GM18951 (cell line): Measurements from ENCODE around the gene KRT39.

ENCODE experiments used
- POLR2A ChIP-seq: IDR thresholded peaks from 4 replicates; pipeline ENCODE4 v1.6.1; 2011; ENCODE audit warnings: mild to moderate bottlenecking; ENCODE audit not compliant: insufficient read length, insufficient read depth; ENCODE audit errors: extremely low read depth
- in situ Hi-C: fragments of 300-500 bp; cut with MboI; formaldehyde crosslinking; loops from one replicate; pipeline ENCODE4 v1.12.0; 2022; ENCODE audit warnings: low sequenced_read_pairs, mixed read lengths, inconsistent platforms; ENCODE audit not compliant: unreplicated experiment

Gene KRT39

DNA sequence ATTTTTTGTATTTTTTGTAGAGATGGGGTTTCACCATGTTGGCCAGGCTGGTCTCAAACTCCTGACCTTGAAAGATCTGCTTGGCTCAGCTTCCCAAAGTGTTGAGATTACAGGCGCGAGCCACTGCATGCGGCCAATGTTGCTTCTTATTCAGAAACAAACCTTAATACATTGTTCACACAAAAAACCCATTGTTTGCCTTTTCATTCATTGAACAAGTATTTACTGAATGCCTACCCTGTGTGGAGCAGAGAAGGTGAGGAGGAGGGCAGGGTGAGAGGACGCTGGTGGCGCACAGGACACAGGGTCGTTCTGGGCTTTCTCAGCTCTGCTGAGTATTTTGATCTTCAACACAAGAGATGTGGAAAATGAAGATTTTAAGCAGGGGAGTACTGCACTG lies 21.3 kb downstream of the KRT39 start:
- TF ChIP-seq POLR2A = no peak
- in situ Hi-C loops = no loop called here

DNA sequence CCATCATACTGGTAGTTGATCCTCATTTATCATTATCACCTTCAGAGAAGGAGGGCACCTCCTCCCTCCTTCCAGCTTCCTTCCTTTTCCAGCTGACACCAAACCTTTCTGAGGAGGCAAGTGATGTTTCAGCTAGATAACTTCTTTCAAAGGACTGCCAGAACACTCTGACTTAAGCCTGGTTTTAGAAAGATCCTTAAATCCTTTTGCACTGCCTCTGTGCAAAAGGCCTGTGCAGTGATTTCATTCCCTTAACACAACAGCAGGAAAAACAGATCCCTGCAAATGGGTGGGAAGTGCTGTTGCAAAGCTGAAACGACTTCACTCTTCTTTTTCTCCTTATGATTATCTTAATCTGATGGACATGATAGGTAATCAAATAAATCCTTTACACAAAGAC lies 22.2 kb downstream of the KRT39 start:
- no peak for TF ChIP-seq POLR2A
- in situ Hi-C loops = no loop called here

DNA sequence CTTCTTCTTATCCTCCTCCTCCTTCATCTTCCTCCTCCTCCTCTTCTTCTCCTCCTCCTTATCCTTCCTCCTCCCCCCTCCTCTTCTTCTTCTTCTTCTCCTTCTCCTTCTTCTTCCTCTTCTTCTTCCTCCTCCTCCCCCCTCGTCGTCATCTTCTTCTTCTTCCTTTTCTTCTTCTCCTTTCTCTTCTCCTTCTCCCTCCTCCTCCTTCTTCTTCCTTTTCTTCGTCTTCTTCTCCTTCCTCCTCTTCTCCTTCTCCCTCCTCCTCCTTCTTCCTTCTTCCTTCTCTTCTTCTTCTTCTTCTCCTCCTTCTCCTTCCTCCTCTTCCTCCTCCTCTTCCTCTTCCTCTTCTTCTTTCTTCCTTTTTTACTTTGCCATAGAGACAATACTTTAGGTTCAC lies 24.2 kb downstream of the KRT39 start:
- in situ Hi-C loops = no loop called here
- TF ChIP-seq POLR2A = no peak

DNA sequence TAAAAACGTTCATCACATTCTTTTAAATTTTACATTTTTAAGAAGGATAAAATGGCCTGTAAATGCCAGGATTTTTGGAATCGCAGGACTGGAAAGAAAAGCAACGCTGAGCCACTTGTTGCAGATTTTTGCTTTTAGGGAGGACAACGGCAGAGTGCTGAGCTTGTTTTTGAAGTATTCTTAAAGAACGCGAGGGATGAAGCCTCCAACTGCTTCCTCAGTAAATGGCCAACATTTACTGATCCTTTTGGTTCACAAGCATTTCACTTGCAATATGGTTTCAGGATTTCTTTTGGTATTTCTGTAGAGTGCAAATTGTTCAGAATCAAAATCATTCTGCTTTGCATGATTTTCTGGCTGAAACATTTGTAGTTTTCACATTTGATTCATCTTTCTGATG lies 26.5 kb downstream of the KRT39 start:
- TF ChIP-seq POLR2A = no peak
- in situ Hi-C loops = no loop called here

DNA sequence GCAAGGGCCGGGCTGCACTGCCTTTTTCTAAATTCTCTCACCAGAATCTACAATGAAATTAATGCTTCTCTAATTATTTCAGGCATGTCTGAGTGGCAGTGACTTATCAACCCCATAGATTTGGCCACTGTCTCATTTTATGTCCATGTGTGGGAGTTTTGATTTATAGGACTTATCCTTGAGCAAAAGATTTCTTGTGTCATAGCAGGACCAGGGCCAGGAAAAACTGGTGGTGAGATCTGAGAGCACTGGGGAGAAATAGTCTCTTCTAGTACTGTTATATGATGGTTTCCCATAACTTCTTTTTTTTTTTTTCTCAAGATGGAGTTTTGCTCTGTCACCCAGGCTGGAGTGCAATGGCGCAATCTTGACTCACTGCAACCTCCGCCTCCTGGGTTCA lies 27.8 kb downstream of the KRT39 start:
- TF ChIP-seq POLR2A = no peak
- in situ Hi-C loops = no loop called here

DNA sequence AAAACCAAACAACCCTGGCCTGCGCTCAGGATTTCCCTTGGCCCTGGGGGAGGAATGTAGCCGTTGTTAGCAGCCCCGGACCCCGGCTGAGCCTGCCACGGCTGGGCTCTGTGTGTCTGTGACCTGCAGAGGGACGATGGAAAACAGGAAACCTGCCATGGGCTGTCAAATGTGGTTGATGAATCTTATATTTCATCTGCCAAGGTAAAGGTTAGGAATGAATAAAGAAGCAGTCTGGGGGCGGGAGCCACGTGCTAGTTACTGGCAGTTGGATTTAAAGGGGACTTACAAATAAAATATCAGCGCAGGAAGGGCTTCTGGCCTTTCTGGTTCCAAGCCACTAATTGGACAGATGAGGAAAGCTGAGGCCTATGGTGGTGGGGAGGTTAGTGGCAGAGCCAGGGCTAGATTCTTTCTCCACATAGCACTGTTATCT lies 29.3 kb downstream of the KRT39 start, which contains the start of gene KRT23:
Gene KRT23, minus strand, starts transcription at position 263 of the 436 bp plus-strand sequence. CDS start 1,043 bp downstream, outside the sequence.
- TF ChIP-seq POLR2A = no peak
- in situ Hi-C loops = no loop called here

DNA sequence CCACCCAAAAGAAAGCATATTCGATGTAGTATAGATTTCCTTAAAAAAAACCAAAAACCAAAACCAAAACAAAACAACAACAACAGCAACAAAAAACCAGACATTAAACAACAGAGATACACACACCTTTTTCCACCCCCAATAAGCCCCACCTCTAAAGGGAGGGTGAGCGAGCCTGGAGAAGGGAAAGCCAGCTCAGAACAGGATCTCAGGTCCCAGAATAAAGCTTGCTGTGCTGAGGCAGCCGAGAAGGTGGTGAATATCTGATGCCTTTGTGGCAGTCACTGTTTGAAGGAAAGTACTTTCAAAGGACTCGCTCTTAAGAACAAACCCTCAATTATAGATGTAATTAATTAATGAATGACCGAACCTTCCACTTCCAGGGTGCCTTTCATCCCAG lies 29.8 kb downstream of the KRT39 start:
- in situ Hi-C loops = no loop called here
- TF ChIP-seq POLR2A = no peak

DNA sequence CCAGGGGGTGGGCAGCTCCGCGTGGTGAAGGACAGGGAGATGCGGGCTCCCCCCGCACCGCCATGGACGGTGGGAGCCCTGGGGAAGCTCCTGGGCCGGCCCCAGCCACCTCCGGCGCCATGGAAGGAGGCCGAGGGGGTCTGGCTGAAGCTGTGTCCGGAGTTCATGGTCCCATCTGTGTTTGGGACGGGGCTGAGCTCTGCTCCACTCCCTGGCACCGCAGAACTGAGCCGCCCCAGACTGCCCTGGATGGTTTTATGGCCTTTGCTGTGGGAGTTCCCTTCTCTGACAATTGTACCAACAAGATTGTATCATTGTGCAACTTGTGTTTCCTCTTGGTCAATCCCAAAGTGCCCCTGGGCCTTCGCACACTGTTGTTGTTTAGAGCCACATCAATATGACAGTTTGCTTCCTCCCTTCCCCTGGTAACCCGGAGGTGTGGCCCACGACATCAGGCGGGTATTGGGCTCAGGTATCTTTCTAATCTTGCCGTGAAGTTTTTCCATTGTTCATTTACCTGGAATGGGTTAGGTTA lies 30.2 kb downstream of the KRT39 start:
- TF ChIP-seq POLR2A = no peak
- in situ Hi-C loops = no loop called here

DNA sequence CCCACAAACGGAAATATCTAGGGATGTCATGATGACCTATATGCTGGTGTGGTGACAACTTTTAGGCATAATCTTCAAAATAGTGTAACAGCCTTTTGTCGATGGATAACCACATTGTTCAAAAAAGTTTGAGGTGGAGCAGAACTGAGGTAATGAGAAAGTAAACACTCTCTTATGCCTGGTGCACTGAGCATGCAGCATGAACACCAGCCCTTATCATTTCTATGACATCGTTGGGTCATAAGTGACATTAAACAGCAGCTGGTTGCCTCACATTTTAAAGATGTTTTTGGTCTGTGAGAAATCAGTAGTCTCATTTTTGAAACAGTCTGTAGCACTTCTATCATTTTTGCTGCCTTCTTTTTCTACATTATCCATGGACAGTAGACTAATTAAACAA lies 31.1 kb downstream of the KRT39 start:
- in situ Hi-C loops = no loop called here

DNA sequence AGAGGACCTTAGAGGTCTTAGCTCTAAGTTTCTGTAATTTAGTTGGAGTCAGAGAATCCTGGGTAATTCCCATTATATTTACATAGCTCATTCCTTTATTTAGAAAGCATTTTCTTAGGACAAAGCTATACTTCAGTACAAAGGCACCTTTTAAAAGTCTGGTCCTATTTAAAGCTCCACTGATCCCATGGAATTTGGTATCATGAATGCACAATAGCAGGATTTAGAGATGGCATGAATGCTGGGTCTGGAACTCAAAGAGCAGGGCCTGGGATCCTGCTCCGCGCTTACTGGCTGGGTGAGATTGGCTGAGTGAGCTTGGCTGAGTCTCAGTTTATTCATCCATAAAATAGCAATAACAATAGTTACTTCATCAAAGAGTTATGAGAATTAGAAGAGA lies 34.1 kb downstream of the KRT39 start:
- TF ChIP-seq POLR2A = no peak
- in situ Hi-C loops = no loop called here

More for the DNA sequence above, 31.1 kb downstream of the KRT39 start:
- no peak for TF ChIP-seq POLR2A

DNA sequence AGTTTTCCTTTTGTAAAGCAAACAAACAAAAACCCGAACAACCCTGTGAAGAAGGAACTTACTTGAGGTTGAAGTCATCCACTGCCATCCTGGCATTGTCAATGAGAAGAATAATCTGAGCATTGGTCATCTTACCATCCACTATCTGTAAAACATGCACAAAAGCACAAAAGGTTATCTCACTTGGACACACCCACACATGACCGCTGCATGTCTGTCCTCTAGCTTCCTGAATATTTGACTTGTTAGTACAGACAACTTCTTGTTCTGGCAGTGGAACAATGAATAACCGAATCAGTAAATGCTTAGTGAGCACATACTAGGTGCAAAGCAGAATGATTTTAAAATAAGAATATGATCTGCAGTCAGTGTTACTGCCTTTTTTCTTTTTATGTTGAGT lies 35.4 kb downstream of the KRT39 start:
- TF ChIP-seq POLR2A = no peak
- in situ Hi-C loops = no loop called here

DNA sequence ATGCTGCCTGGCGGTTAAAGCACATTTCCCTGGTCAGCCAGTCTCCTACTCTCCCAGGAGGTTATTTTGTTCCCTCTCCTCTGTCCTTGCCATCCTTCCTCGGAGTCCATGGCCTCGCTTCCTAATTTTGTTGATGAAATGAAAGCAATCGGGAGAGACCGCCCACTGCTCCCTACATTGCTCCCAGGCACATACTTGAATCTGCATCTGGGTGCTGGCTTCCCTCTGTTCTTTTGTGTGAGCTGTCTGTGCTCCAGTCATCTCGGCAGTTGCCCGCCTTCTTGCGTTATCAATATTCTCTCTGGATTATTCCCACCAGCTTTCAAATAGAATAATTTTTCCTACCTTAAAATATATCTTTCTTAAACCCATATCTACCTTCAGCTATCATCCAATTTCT lies 40.4 kb downstream of the KRT39 start:
- TF ChIP-seq POLR2A = no peak
- in situ Hi-C loops = no loop called here

DNA sequence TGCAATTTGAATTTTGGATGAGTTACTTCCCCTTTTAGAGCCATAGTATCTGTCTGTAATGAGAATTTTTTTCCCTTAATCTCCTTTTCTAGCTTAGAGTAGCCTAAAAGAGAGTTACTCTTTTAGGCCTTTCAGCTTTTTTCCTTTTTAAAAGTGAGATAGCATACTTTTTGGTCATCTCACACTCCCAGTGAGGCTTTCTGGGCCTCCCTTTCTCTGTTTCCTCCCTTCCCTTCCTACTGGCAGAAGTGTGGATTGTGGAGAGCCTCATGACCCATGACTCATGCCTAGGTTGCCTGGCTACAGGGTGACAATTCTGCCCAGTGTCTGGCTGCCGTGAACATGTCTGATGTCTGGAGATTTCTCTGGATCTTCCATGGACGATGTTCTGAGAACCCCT lies 44.5 kb downstream of the KRT39 start:
- in situ Hi-C loops = loop anchor here (25.0 kb wide), 1 partner anchor 740 kb away; no protein-coding TSS in a partner anchor
- TF ChIP-seq POLR2A = no peak

DNA sequence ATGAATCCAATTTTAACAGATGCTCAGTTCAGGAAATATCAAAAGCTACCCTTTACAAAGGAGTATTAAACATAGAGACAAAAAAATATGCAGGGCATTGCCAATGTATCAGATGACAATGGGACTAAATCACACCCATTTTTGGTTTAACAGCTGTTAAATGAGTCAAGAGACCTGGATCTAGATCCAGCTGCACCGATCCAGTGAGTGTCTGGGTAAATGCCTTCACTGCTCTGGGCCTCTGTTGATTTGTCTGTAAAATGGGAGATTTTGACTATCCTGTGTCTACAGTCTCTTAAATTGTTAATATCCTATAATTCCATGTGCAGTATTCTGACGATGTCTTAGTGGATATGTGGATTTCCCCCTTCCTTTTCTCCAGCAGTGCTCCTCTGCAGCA lies 45.7 kb downstream of the KRT39 start:
- in situ Hi-C loops = loop anchor here (25.0 kb wide), 1 partner anchor 741 kb away; no protein-coding TSS in a partner anchor

DNA sequence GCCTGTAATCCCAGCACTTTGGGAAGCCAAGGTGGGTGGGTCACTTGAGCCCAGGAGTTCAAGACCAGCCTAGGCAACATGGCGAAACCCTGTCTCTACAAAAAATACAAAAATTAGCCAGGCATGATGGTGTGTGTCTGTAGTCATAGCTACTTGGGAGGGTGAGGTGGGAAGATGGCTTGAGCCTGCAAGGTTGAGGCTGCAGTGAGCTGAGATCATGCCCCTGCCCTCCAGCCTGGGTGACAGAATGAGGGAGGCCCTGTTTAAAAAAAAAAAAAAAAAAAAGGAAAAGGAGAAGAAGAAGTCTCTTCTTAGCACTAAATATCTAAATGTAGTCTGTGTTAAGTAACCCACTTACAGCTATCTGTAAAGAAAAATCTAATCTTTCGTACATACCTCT lies 49.6 kb downstream of the KRT39 start:
- in situ Hi-C loops = loop anchor here (25.0 kb wide), 1 partner anchor 745 kb away; no protein-coding TSS in a partner anchor

More for the DNA sequence above, 45.7 kb downstream of the KRT39 start:
- no peak for TF ChIP-seq POLR2A
